Measurements from ENCODE around the gene NR5A2. TPM values are rescaled to one million over a fixed set of nuclear protein-coding genes. Genes with fewer than 3 reads are reported as not detected.

NR5A2 gene
- total RNA-seq, 1 donor from 2014 or later, result not detected

- no peak for FAIRE-seq
- H3K36me3 ChIP-seq (ENCODE audit: control insufficient read depth, insufficient read depth, low read length), result no peaks in the 10 kb centered on the region
- H3K27me3 ChIP-seq (ENCODE audit: control insufficient read depth, insufficient read depth, low read length), result no peaks in the 10 kb centered on the region
- DNase-seq (ENCODE audit: low read depth), result no peak
- no peak overlapping the region for H3K4me3 ChIP-seq (ENCODE audit: low read depth, low read length)
- TF ChIP-seq CTCF (IDR thresholded peaks at IDR 0.05; ENCODE audit: insufficient read depth, low read length, severe bottlenecking), result no peak
These were observed 187.8 kb downstream of the NR5A2 start for GRCh38 chr1:200215350-200215749.

GRCh38 chr1:200217703-200218102, 190.2 kb downstream of the NR5A2 start:
- TF ChIP-seq CTCF (IDR thresholded peaks at IDR 0.05; ENCODE audit: insufficient read depth, low read length, severe bottlenecking), result no peak
- H3K36me3 ChIP-seq (ENCODE audit: control insufficient read depth, insufficient read depth, low read length), result no peaks in the 10 kb centered on the region
- FAIRE-seq, result no peak
- no peaks in the 10 kb centered on the region for H3K27me3 ChIP-seq (ENCODE audit: control insufficient read depth, insufficient read depth, low read length)
- no peak overlapping the region for H3K4me3 ChIP-seq (ENCODE audit: low read depth, low read length)
- no peak for DNase-seq (ENCODE audit: low read depth)

DNA sequence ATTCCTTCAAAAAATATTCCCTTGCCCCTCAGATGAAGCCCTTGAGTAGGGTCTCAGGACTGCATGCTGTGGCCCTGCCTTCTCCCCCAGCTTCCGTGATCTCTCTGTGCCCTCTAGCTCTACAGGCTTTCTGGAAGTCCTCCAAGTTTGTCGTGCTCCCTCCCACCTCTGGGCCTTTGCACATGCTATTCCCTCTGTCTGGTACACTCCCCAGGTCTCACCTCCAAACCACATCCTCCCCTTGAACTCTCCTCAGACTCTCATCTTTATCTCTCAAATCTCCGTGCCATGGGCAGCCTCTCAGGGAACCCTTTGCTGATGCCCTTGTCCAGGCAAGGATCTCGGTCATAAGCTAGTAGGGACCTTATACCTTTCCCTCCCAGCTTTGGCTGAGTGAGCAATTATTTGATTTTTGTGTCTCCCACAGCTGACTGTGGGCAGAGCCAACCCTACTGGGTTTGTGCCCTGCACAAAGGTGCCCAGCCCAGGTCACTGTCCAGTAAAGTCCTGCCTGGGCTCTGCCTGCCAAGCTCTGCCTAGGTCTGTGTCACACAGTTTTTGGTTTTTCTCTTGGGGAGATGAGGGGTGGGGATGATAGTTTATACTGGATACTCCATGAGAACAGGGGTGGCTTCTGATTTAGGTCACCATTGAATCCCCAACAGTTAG, 194.2 kb downstream of the NR5A2 start:
- FAIRE-seq (no peak), DNase-seq (ENCODE audit: low read depth) (no peak)
- H3K27me3 ChIP-seq (ENCODE audit: control insufficient read depth, insufficient read depth, low read length), result no peaks in the 10 kb centered on the region
- no peak overlapping the region for H3K4me3 ChIP-seq (ENCODE audit: low read depth, low read length)
- TF ChIP-seq CTCF (IDR thresholded peaks at IDR 0.05; ENCODE audit: insufficient read depth, low read length, severe bottlenecking), result no peak
- no peaks in the 10 kb centered on the region for H3K36me3 ChIP-seq (ENCODE audit: control insufficient read depth, insufficient read depth, low read length)

GRCh38 chr1:200223207-200223606, 195.7 kb downstream of the NR5A2 start:
- Histone ChIP-seq H3K27me3 (ENCODE audit: control insufficient read depth, insufficient read depth, low read length) (no peaks in the 10 kb centered on the region), H3K4me3 (ENCODE audit: low read depth, low read length) (no peak overlapping the region), H3K36me3 (ENCODE audit: control insufficient read depth, insufficient read depth, low read length) (no peaks in the 10 kb centered on the region)
- TF ChIP-seq CTCF (IDR thresholded peaks at IDR 0.05; ENCODE audit: insufficient read depth, low read length, severe bottlenecking), result no peak
- FAIRE-seq (no peak), DNase-seq (ENCODE audit: low read depth) (no peak)

DNA sequence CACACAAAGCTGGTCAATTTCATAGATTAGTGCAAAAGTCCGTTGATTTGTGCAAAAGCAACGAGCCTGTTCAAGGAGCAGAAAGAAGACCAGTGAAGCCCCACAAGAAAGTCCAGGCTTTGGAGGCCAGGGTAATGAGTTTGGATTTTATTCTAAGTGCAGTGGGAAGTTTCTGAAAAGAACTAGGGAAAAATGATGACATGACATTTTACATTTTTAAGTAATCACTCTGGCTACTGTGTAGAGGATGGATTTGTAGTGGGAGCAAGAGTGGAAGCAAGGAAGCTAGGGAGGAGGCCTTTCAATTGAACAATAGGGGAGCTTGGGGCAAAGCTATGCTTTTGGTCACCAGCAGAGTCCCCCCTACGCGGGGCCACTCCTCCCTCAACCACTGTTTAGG, 196.1 kb downstream of the NR5A2 start:
- no peak overlapping the region for H3K4me3 ChIP-seq (ENCODE audit: low read depth, low read length)
- DNase-seq (ENCODE audit: low read depth), result no peak
- H3K27me3 ChIP-seq (ENCODE audit: control insufficient read depth, insufficient read depth, low read length), result no peaks in the 10 kb centered on the region
- TF ChIP-seq CTCF (IDR thresholded peaks at IDR 0.05; ENCODE audit: insufficient read depth, low read length, severe bottlenecking), result no peak
- no peak for FAIRE-seq
- no peaks in the 10 kb centered on the region for H3K36me3 ChIP-seq (ENCODE audit: control insufficient read depth, insufficient read depth, low read length)

GRCh38 chr1:200224315-200224714, 196.8 kb downstream of the NR5A2 start:
- FAIRE-seq (no peak), DNase-seq (ENCODE audit: low read depth) (peak; percentile 44)
- no peak overlapping the region for H3K4me3 ChIP-seq (ENCODE audit: low read depth, low read length)
- no peaks in the 10 kb centered on the region for H3K27me3 ChIP-seq (ENCODE audit: control insufficient read depth, insufficient read depth, low read length)
- H3K36me3 ChIP-seq (ENCODE audit: control insufficient read depth, insufficient read depth, low read length), result no peaks in the 10 kb centered on the region
- TF ChIP-seq CTCF (IDR thresholded peaks at IDR 0.05; ENCODE audit: insufficient read depth, low read length, severe bottlenecking), result no peak
